ENCODE data around the gene GHDC. TPM values are rescaled to one million over a fixed set of nuclear protein-coding genes. Genes with fewer than 3 reads are reported as not detected.

GHDC gene
- polyA plus RNA-seq, 1 donor from 2014 or later, result 3.2 TPM

DNA sequence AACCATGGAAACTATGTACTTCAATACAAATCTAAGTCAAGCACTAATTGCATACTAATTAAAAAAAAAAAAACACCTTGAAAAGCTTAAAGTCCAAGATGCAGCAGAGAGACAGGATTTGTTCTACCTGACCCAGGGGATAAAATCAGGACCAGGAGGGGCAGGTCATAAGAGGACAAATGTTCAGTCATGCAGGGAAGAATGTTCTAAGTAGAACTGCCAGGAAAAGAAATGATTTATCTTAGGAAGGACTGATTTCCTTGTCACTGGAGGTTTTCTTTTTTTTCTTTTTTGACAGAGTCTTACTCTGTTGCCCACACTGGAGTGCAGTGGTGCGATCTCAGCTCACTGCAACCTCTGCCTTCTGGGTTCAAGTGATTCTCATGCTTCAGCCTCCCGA lies 9.1 kb upstream of the GHDC start:
- Histone ChIP-seq H3F3A (ENCODE audit: insufficient read depth, low read length, poor library complexity, severe bottlenecking) (no peaks in the 10 kb centered on the region), H3K27ac (ENCODE audit: low read length) (no peak overlapping the region), H3K79me2 (replicated peaks; ENCODE audit: insufficient read depth, low read length) (no peaks in the 10 kb centered on the region), H3K9me3 (ENCODE audit: low read length) (no peaks in the 10 kb centered on the region), H2AFZ (ENCODE audit: low read depth, low read length) (no peak overlapping the region), H3K27me3 (ENCODE audit: insufficient read depth, low read depth, low read length) (no peaks in the 10 kb centered on the region), H3K4me2 (ENCODE audit: low read length) (no peak overlapping the region), H3K9ac (ENCODE audit: low read length) (no peak overlapping the region), H3K4me3 (ENCODE audit: low read length) (no peak overlapping the region), H4K20me1 (ENCODE audit: insufficient read depth) (no peaks in the 10 kb centered on the region), H3K36me3 (ENCODE audit: insufficient read depth, low read length) (no peaks in the 10 kb centered on the region), H3K9me2 (ENCODE audit: insufficient read depth, low read length) (no peaks in the 10 kb centered on the region)
- TF ChIP-seq, protein P1, sequence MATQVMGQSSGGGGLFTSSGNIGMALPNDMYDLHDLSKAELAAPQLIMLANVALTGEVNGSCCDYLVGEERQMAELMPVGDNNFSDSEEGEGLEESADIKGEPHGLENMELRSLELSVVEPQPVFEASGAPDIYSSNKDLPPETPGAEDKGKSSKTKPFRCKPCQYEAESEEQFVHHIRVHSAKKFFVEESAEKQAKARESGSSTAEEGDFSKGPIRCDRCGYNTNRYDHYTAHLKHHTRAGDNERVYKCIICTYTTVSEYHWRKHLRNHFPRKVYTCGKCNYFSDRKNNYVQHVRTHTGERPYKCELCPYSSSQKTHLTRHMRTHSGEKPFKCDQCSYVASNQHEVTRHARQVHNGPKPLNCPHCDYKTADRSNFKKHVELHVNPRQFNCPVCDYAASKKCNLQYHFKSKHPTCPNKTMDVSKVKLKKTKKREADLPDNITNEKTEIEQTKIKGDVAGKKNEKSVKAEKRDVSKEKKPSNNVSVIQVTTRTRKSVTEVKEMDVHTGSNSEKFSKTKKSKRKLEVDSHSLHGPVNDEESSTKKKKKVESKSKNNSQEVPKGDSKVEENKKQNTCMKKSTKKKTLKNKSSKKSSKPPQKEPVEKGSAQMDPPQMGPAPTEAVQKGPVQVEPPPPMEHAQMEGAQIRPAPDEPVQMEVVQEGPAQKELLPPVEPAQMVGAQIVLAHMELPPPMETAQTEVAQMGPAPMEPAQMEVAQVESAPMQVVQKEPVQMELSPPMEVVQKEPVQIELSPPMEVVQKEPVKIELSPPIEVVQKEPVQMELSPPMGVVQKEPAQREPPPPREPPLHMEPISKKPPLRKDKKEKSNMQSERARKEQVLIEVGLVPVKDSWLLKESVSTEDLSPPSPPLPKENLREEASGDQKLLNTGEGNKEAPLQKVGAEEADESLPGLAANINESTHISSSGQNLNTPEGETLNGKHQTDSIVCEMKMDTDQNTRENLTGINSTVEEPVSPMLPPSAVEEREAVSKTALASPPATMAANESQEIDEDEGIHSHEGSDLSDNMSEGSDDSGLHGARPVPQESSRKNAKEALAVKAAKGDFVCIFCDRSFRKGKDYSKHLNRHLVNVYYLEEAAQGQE (IDR thresholded peaks at IDR 0.05; ENCODE audit: borderline replicate concordance), result no peak
- no peak for TF ChIP-seq EP300 (conservative IDR thresholded peaks at IDR 0.05; ENCODE audit: poor library complexity, severe bottlenecking)
- no peak for TF ChIP-seq POLR2AphosphoS5 (IDR thresholded peaks at IDR 0.05)
- TF ChIP-seq SMC3 (conservative IDR thresholded peaks at IDR 0.05; ENCODE audit: poor library complexity), result no peak
- TF ChIP-seq, protein P2, sequence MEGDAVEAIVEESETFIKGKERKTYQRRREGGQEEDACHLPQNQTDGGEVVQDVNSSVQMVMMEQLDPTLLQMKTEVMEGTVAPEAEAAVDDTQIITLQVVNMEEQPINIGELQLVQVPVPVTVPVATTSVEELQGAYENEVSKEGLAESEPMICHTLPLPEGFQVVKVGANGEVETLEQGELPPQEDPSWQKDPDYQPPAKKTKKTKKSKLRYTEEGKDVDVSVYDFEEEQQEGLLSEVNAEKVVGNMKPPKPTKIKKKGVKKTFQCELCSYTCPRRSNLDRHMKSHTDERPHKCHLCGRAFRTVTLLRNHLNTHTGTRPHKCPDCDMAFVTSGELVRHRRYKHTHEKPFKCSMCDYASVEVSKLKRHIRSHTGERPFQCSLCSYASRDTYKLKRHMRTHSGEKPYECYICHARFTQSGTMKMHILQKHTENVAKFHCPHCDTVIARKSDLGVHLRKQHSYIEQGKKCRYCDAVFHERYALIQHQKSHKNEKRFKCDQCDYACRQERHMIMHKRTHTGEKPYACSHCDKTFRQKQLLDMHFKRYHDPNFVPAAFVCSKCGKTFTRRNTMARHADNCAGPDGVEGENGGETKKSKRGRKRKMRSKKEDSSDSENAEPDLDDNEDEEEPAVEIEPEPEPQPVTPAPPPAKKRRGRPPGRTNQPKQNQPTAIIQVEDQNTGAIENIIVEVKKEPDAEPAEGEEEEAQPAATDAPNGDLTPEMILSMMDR (IDR thresholded peaks at IDR 0.05; ENCODE audit: poor library complexity, severe bottlenecking), result no peak
- TF ChIP-seq MXI1 (conservative IDR thresholded peaks at IDR 0.05; ENCODE audit: poor library complexity, severe bottlenecking), result no peak
- TF ChIP-seq TAF1 (IDR thresholded peaks at IDR 0.05; ENCODE audit: low read depth), result no peak
- no peak for TF ChIP-seq RAD21 (conservative IDR thresholded peaks at IDR 0.05)
- TF ChIP-seq EZH2 (IDR thresholded peaks at IDR 0.05; ENCODE audit: borderline replicate concordance, insufficient read depth, low read length, poor library complexity, severe bottlenecking), result no peak

DNA sequence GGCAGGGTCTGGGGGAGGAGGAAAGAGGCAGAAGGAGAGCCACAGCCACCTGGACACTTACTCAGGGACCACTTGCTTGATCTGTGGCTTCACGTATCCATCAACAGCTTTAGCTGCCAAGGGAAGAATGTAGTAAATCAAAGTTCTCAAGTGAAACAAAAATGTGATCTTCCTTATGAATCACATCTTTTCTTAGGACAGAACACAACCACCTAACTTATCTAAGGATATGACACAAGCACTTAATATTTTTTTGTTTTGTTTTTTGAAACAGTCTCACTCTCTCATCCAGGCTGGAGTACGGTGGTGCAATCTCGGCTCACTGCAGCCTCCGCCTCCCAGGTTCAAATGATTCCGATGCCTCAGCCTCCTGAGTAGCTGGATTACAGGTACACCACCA lies 8.4 kb upstream of the GHDC start:
- Histone ChIP-seq H3K27me3 (ENCODE audit: insufficient read depth, low read depth, low read length) (no peaks in the 10 kb centered on the region), H3K9me2 (ENCODE audit: insufficient read depth, low read length) (no peaks in the 10 kb centered on the region), H3F3A (ENCODE audit: insufficient read depth, low read length, poor library complexity, severe bottlenecking) (no peaks in the 10 kb centered on the region), H4K20me1 (ENCODE audit: insufficient read depth) (no peaks in the 10 kb centered on the region), H3K27ac (ENCODE audit: low read length) (no peak overlapping the region), H3K4me2 (ENCODE audit: low read length) (no peak overlapping the region), H3K9ac (ENCODE audit: low read length) (no peak overlapping the region), H3K79me2 (replicated peaks; ENCODE audit: insufficient read depth, low read length) (no peaks in the 10 kb centered on the region), H3K4me3 (ENCODE audit: low read length) (no peak overlapping the region), H2AFZ (ENCODE audit: low read depth, low read length) (no peak overlapping the region), H3K36me3 (ENCODE audit: insufficient read depth, low read length) (no peaks in the 10 kb centered on the region), H3K9me3 (ENCODE audit: low read length) (no peaks in the 10 kb centered on the region)
- no peak for TF ChIP-seq EP300 (conservative IDR thresholded peaks at IDR 0.05; ENCODE audit: poor library complexity, severe bottlenecking)
- TF ChIP-seq SMC3 (conservative IDR thresholded peaks at IDR 0.05; ENCODE audit: poor library complexity), result no peak
- no peak for TF ChIP-seq EZH2 (IDR thresholded peaks at IDR 0.05; ENCODE audit: borderline replicate concordance, insufficient read depth, low read length, poor library complexity, severe bottlenecking)
- no peak for TF ChIP-seq POLR2AphosphoS5 (IDR thresholded peaks at IDR 0.05)
- TF ChIP-seq, protein P1 (IDR thresholded peaks at IDR 0.05; ENCODE audit: borderline replicate concordance), result no peak
- TF ChIP-seq RAD21 (conservative IDR thresholded peaks at IDR 0.05), result no peak
- TF ChIP-seq MXI1 (conservative IDR thresholded peaks at IDR 0.05; ENCODE audit: poor library complexity, severe bottlenecking), result no peak
- TF ChIP-seq TAF1 (IDR thresholded peaks at IDR 0.05; ENCODE audit: low read depth), result no peak
- TF ChIP-seq, protein P2 (IDR thresholded peaks at IDR 0.05; ENCODE audit: poor library complexity, severe bottlenecking), result no peak

Measured in neural cell (in vitro differentiated cells).